NB4 (cell line): ENCODE measurements around the gene SIRPA.

Source experiments
- DNase-seq: peaks from one replicate; pipeline ENCODE4 v3.0.0; 2010; ENCODE audit warnings: low read depth
- H3K4me3 ChIP-seq: one replicate; pipeline ENCODE4 v1.5.1; 2011; ENCODE audit warnings: mild to moderate bottlenecking, low read depth, low read length, moderate library complexity
- MYC ChIP-seq: IDR thresholded peaks from 2 replicates; pipeline ENCODE4 v1.6.1; 2011; ENCODE audit warnings: low read depth, low read length
- POLR2A ChIP-seq: IDR thresholded peaks from 2 replicates; pipeline ENCODE4 v1.6.1; 2011; ENCODE audit warnings: mild to moderate bottlenecking; ENCODE audit not compliant: insufficient read length; ENCODE audit errors: extremely low read depth
- TF ChIP-seq, protein P1 (sequence below): IDR thresholded peaks from 2 replicates; pipeline ENCODE4 v1.6.1; 2011; ENCODE audit warnings: low read depth, low read length
- TF ChIP-seq, protein P2 (sequence below): IDR thresholded peaks from one replicate; pipeline ENCODE4 v1.5.1; 2012; ENCODE audit warnings: low read depth, low read length

Gene SIRPA

DNA sequence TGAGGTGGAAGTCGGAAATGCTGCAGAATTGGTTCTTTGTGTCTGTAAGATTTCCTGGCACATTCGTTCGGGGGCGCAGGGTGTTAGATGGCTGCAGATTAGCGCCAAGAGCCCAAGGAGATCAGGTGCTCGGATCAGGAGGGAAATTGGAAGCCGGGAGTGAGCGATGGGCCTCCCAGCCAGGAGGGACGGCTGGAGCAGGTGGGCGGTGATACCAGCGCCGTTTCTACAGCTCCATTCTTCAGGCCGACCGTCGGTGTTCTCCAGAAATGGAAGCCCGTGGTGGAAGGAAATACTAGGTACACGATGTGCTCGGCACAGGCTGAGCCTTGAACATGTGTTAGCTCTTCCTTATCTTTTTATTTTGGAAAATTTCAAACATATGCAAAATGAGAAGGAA lies 6.5 kb downstream of the SIRPA start:
- no peak for DNase-seq
- no peak overlapping the region for H3K4me3 ChIP-seq
- TF ChIP-seq, protein P1, sequence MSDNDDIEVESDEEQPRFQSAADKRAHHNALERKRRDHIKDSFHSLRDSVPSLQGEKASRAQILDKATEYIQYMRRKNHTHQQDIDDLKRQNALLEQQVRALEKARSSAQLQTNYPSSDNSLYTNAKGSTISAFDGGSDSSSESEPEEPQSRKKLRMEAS = no peak
- TF ChIP-seq MYC = no peak
- no peak for TF ChIP-seq POLR2A
- TF ChIP-seq, protein P2, sequence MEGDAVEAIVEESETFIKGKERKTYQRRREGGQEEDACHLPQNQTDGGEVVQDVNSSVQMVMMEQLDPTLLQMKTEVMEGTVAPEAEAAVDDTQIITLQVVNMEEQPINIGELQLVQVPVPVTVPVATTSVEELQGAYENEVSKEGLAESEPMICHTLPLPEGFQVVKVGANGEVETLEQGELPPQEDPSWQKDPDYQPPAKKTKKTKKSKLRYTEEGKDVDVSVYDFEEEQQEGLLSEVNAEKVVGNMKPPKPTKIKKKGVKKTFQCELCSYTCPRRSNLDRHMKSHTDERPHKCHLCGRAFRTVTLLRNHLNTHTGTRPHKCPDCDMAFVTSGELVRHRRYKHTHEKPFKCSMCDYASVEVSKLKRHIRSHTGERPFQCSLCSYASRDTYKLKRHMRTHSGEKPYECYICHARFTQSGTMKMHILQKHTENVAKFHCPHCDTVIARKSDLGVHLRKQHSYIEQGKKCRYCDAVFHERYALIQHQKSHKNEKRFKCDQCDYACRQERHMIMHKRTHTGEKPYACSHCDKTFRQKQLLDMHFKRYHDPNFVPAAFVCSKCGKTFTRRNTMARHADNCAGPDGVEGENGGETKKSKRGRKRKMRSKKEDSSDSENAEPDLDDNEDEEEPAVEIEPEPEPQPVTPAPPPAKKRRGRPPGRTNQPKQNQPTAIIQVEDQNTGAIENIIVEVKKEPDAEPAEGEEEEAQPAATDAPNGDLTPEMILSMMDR = no peak

DNA sequence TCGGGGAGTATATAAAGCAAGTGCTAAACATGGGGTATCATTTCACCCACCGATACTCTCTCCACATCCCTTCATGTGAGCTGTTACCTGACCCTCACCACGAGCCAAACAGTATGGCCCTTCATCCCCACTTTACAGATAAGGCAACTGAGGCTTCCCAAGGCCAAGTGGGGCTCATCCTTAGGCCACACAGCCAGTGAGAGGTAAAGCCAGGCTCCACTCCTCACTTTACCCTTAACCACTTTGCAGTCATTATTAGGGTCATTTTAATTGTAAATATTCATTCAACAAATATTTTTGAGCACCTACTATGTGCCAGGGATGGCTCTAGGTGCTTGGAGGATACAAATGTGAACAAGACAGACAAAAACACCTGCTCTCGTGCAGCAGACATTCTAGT lies 7.0 kb downstream of the SIRPA start:
- no peak for DNase-seq
- TF ChIP-seq MYC = no peak
- TF ChIP-seq, protein P2 = no peak
- TF ChIP-seq, protein P1 = no peak
- TF ChIP-seq POLR2A = no peak
- H3K4me3 ChIP-seq = no peak overlapping the region

DNA sequence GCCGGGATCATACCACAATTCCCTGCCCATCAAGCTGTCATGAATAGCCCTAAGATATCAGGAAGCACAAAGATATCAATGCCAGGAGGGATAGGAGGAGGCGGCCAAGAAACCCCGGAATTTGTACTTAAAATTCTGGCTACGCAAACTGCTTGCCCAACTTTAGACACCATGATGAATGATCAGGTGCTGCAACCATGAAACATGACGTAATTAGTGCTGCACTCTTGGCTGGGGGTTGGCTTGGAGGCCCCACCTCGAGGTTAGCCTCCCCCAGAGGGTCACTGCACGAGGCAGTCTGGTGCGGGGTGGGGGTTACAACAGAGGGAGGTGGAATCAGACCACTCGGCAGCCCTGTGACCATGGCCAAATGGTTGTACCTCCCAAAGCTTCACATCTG lies 8.9 kb downstream of the SIRPA start:
- H3K4me3 ChIP-seq = no peak overlapping the region
- TF ChIP-seq MYC (no peak), POLR2A (no peak)
- TF ChIP-seq, protein P1 = no peak
- TF ChIP-seq, protein P2 = no peak
- peak; percentile 42 for DNase-seq

DNA sequence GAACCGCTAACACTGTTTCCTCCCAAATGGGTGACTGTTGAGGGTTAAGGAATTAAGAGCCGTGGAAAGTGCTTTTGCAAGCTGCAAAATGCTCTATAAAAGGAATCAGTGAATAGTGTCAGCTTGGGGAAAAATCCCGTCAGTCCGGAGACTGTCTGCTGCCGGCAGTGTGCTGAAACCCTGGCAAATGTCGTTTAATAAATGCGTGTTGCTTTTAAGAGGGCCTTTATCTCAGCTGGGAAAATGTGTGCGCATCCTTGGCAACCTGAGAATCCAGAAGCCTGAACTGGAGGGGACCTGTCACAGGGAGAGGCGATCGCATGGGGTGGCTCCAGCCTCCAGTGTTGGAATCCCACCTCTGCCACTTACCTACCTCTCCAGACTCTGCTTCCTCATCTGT lies 9.8 kb downstream of the SIRPA start:
- DNase-seq = no peak
- no peak overlapping the region for H3K4me3 ChIP-seq
- TF ChIP-seq, protein P1 = no peak
- TF ChIP-seq, protein P2 = no peak

GRCh38 chr20:1905693-1906092 lies 10.5 kb downstream of the SIRPA start:
- DNase-seq = no peak
- no peak overlapping the region for H3K4me3 ChIP-seq
- TF ChIP-seq POLR2A (no peak), MYC (no peak)
- TF ChIP-seq, protein P2 = no peak
- TF ChIP-seq, protein P1 = no peak

DNA sequence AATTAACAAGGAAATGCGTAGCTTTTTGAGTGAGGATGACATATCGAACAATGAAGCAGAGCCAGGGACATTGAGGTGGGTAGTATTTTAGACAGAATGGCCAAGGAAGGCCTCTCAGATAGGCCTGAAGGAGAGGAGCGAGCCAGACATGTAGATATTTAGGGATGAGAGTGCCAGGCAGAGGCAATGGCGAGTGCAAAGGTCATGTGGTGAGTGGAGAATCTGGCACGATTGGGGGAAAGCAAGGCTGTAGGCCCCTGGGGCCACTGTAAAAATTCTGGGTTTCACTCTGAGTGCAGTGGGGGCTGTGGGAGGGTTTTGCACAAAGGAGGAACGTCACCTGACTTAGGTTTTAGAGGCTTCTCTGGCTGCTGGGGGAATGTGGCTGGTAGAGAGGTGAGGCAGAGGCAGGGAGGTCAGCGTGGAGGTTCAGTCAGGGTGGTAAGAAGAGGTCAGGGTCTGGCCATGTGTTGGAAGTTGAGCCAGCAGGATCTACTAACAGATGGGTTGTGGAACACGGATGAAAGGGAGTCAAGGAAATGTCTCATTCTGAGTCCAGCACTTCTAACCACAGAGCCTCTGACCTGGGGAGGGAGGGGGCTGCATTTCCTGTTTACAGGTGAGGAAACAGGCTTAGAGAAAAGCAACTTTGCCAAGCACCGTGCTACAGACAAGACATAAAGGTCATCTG lies 11.3 kb downstream of the SIRPA start:
- H3K4me3 ChIP-seq = no peak overlapping the region
- no peak for DNase-seq
- TF ChIP-seq, protein P2 = no peak
- TF ChIP-seq, protein P1 = no peak
- TF ChIP-seq POLR2A = no peak
- TF ChIP-seq MYC = no peak
